HK-2 (cell line): ENCODE measurements around the gene CELSR1.
A peak's percentile ranks its signal among the peaks of the same experiment; 100 is the strongest.

Source experiments
- DNase-seq: peaks from one replicate; pipeline ENCODE4 v3.0.0-alpha.2; 2018; ENCODE audit not compliant: unreplicated experiment

Gene CELSR1

DNA sequence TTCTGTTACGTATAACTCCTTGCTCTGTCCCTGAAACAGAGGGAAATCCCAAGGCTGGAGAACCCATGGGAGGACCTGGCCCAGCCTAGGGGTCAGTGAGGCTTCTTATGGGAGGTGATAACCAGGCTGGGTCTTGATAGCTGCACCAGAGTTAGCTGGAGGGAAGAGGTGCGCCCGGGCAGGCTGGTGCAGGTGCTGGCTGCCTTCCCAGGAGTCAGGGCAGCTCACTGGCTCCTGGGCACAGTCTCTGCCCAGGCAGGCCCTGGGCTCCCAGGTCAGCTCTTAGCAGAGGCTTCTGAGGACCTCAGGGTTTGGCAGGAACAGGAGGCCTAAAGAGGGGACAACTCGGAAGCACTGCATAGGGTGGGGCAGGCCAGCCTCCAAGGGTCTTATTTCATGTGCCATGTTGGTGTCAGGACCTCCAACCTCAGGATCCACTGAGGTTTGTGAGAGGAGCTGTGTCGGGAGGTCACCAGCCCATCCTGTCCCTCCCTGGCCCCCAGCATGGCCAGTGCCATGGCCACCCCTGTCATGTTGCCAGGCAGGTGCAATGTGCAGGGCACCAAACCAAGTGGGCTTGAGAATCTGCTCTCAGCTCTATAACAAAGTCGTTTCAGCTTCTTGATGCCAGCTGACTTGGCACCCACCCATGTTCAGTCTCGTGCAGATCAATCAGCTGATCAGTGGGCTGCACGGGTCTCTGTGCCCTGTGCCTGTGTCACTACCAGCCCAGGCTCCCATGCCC, 20.5 kb upstream of the CELSR1 start:
- DNase-seq, result no peak

DNA sequence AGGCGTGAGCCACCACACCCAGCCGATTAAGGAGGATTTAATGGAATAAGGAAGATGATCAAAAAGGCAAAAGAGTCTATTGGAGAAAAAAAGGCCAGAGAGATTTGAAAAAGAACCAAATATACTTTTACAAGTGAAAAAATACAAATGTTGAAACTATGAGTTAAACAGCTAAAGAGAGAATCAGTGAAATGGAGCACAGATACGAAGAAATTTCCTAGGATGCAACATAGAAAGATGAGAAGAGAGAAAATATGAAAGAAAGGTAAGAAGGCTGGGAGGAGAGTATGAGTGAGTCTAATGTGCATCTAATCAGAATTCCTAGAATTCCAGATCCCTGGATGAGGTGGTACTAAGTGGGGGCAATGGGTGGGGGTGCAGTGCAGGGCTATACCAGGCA, 19.4 kb upstream of the CELSR1 start:
- no peak for DNase-seq

DNA sequence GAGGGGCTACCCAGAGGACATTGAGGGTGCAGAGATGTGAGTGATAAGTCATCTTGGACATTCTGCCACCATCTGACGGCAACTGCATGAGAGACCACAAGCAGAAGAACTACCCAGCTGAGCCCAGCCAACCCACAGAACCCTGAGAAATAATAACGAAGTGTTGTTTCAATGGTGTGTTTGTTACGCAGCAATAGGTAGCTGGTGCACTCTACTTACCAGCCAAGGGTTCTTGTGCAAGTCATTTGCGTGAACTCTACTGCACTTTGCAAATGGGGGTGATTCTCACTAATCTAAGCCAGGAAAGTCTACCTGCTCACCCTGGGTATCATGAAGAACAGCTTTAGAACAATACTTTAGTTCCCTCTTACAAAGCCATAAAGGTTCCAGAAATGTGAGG, 15.8 kb upstream of the CELSR1 start:
- no peak for DNase-seq

DNA sequence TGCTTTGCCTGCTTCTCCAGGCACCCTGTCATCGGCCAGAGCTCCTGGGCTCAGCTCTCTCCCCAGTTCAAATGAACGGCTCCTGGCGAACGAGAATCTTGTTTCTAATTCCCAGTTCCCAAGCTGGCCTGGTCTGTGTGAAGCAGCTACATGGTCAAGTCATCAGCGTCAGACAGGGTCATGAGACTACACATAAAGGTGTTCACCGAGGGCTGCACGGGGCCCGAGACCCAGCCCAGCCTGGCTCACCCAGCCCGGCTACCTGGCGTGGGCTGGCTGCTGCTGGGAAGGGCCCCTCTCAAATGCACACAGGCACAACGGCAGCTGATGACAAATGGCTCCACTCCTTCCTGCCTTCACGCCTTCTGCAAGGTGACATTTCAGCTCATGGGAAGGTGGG, 14.6 kb upstream of the CELSR1 start:
- no peak for DNase-seq

DNA sequence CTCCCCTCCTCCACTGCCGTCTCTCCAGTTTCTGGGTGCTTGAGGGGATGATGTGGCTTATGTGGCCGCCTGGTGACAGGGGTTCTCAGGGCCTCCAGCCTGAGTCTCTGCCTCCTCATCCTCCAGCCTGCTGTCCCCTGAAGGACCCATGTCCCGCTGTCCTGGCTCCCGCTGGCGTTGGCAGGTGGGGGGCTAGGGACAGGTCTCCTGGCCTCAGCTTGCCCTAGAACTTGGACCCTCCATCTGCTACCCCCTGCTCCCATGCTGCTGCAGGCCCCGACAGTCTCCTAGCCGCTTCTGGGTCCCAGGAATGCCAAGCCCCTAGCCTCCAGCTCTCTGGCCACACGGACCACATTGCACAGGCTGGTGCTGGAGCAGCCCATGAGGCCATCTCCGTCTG, 13.9 kb upstream of the CELSR1 start:
- no peak for DNase-seq

DNA sequence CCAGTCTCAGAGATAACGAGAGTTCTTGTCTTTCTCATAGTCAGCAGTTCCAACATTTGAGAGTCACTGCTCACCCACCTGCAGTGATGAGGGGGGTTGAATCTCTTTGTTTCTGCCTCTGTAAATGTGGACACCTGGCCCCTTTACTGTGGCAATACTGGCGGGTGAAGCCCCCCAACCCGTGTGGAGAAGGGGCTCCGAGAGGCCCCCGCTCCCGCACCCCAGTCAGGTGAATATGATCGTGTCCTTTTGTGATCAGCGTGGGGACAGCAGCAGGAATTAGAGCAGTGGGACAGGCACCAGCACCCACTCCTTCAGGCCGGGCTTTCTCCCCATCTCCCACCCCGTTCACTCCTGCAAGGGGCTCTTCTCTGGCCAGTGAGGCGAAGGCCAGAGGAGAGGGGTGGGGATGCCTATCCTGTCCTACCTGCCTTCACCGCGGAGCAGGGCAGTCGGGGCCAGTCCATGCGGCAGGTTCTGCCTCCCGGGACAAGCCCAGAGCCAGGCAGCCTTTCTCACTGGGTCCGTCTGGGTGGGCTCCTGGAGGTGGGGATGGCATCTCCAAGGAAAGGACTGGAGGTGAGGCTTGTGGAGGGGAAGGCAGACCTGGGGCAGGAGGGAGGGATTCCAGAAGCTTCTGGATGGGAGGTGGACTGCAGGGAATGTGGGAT, 12.7 kb upstream of the CELSR1 start:
- DNase-seq, result no peak

DNA sequence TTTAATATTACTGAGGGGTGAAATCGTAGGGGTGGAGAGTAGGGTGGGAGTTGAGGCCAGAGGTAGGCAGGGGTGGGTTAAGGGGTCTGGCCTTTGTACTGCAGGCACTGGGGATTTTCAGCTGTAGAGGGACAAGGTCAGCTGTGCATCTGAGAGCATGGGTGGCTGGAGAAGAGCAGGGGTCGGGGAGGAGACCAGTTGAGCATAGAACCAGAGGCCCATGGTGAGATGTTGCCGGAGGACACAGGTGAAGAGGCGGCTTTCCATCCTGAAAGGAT, 12.1 kb upstream of the CELSR1 start:
- no peak for DNase-seq

DNA sequence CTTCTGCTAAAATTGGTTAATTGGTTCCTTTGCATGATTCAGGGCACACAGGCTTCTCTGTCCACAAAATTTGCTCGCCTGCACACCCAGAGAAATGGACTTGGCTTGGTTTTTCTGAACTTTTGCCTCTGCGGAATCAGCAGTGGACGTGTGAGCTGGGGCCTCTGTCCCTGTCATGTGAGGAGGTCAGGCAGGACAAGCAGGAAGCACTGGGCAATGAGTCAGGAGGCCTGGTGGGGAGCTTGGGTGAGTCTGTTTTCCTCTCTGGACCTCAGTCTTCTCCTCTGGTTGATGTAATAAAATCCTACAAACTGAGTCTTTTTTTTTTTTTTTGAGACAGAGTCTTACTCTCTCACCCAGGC, 10.4 kb upstream of the CELSR1 start:
- peak; percentile 79 for DNase-seq

DNA sequence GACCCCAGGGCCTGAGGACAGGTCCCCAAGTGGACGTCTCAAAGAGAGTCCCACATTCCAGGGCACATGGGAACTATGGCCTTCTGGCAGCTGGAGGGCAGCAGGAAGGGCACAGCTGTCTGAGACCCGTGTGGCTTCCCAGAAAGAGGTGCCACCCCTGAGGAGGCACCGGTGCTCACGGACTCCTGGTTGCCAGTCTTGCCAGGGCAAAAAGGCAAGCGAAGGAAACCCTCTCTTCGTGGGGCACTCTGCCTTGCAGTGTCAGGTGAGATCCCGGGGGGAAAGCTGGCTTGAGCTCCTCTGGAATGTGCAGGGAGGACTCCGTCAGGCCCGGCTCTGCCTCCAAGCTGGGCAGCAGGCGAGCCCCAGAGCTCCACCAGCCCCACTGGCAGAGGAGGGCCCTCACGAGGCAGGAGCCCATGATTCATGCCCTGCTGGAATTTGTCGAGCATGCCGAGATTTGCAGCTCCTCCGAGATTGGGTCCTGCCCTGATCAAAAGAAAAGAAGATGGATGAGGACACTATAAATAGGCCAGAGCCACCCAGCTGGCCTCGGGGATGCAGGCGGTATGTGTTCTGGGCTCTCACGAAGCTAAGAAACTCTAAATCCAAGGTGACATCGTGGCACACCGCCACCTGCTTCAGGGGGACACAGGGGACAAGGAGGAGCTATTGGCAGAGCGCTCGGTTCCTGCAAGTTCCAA, 9.9 kb upstream of the CELSR1 start:
- DNase-seq, result peak; percentile 85

DNA sequence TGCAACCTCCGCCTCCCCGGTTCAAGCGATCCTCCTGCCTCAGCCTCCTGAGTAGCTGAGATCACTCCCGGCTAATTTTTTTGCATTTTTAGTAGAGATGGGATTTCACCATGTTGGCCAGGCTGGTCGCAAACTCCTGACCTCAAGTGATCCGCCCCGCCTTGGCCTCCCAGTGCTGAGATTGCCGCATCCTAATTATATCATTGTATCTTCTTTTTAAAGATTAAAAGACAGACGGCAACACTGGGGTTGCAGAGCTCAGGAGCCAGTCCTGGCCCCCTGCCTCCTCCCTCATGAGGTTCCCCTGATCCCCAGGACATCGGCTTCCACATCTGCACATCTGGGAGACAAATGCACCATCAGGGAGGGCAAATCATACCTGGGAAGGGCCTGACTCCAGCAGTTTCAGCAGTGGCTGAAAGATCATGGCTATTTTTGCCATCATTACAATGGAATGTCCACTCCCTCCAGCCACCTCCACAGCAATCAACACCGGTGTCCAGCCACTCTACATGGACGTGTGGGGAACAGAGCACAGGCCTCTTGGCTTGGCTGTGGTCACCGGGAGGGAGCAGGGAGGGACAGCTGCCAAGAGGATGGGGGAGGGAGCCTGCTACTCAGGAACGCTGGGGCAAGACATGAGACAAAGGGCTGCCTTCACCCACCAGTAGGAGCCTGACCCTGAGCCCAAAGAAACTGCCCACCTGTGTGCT, 9.2 kb upstream of the CELSR1 start:
- peak; percentile 83 for DNase-seq

DNA sequence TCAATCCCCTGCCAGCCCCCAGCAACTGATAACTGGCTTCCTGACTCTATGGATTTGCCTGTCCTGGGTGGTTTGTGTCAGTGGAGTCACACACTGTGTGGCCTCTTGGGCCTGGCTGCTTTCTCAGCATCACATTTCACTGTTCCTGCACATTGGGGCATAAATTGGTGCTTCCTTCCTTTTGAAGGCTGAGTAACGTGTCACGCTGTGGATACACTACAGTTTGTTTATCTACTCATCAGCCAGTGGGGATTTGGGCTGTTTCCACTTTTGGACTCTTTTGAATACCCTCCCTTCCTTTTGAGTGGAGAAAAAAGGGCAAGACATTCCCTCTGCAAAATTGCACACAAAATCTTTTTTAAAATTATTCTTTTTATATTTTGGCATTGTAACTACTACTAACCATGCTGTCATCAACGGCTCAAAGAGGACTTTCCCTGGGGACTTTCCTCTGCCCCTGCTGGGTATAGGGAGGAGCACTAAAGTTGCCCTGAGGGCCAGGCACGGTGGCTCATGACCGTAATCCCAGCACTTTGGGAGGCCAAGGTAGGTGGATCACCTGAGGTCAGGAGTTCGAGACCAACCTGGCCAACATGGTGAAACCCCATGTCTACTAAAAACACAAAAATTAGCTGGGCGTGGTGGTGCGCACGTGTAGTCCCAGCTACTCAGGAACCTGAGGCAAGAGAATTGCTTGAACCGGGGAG, 7.8 kb upstream of the CELSR1 start:
- DNase-seq, result no peak

DNA sequence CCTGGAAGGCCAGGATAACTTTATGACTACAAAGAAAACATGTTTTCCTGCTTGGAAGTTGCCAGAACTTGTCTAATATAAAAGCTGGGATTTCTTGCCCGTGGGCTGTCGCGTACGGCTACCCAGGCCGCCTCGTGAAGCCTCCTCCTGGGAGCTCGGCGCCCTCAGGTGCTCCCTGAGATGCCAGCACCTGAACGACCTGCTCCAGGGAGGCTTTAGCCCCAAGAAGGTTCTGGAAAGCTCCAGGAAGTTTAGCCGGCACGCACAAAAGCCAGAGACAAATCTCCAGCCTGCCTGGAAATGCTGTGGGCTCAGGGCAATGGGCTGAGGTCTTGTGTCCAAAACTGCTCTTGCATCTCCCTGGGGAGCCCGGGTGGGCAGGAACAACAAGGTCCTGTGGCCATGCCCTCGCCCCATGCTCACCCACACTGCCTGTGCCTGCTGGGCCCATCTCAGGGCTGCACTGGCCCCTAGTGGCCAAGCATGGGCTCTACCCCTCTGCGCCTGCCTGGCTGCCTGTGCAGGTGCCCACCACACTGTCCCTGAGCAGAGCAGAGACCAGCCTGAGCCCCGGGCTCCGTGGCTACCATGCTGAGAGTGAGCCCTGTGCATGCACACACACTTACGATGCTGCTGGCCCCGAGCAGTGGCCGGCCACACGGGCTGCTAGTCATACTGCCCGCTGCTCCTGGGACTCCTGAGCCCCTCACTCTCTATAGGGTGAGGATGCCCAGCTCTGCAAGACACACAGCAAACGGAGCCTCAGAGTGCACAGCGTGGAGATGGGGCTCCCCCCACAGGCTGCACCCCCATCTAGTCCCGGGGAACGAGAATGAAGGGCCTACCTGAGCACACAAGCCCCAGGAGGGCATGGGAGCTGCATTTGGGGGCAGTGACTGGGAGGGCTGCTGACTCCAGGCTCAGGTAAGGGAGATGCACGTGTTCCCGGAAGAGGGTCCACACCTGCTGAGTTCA, 4.9 kb upstream of the CELSR1 start:
- DNase-seq, result peak; percentile 75

DNA sequence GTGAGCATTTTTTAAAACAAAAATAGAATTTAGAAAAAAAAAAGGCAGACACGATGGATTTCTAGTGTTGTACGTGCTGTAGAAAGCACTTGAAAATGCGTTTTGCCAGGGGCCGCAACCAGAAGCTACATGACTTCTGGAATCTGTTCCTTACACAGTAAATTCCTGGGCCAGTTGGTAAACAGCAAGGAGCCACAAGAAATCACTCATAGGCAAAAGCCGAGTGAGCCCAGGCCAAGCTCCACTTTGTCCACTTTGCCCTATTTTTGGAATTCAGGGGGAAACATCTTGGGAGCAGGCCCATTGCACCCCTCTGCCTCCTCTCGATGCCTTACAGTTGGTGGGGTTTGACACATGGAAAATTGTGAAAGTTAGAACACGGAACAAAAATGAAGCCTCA, 4.1 kb upstream of the CELSR1 start:
- no peak for DNase-seq

DNA sequence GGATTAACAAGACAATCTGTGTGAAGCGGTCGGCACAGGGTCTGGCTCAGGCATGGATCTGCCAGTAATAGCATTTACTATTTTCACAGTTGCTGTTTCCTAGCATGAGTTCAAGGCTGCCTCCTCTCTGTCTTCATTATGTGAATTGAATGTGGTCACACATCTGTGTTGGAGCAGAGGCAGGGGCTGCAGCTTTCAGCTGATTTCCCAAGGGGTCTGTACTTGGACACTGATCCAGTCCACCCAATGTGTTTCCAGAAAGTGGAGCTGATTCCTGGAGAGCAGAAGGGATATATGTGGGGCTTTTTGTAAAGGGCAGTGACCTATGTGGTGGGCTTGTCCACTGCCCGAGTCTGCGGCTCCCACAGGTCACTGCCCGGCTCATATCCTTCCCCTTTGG, 3.5 kb upstream of the CELSR1 start:
- no peak for DNase-seq

DNA sequence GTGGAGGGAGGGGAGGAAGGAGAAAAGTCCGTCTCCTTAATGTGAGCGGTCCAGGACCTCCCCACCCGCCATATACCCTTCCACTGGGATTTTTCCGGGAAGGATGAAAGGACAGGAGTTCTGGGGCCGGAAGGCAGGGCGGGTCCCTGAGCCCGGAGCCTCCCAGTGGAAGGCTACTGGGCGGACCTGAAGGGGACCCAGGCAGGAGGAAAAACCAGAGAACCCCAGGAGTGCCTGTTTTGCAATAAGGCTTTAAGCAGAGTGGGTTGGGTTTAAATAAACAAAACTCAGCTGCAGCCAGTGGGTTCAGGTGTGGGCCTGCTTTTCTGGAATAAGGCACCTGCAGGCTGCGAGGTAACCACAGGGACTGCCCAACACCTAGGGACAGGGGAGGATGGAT, 1.7 kb upstream of the CELSR1 start:
- DNase-seq, result no peak

DNA sequence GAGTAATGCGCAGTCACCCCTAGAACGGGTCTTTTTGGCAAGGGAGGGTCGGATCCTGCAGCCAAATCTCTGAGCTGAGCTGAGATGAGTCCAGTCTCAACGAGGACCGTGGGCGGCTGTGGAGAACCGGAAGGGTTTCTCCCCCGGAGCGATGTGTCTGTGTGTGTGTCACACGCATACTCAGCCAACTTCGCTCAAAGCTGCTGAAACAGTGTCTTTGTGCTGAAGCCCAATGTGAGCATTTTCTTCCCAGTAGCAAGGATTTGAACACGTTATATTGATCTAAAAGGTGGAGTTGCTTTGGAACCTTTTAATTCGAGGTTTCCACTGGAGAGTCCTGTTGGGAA, 1.4 kb upstream of the CELSR1 start:
- DNase-seq, result peak; percentile 62

DNA sequence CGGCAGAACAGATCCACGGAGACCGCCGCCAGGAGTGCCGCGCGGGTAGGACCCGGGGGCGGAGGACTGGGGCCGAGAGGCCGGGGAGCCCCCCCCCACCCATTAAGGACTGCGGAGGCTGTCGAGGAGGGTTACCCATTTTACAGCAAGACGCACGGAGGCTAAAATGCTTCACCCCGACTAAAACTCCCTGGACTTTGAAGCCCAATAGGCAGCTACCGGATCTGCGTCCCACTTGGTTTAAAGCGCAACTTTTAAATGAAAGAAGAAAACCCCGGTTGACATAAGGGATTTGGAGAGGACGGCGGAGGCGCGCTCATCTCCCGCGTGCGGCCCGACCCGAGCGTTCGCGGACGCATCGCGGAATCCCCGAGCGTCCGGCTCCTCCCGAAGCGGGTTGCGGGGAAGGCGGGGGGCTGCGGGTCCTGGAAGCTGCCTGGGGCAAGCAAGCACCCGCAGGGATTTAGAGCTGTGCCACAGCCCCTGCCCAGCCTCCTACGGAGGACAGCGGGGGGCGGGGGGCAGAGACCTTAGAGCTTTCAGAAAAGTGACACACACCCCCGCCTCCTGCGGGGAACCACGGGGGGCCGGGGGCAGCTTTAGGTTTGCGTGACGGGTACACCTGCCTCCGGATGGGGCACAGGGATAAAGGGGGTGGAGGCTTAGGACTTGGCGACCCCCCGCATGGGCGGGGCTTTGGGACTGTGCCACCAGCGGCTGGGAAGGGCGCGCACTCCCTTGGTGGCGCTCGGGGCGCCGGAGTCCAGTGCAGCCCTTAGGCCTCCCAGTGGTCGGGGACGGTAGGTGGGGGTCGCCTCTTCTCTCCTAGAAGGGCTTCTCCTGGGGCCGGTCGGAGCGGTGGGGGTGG, 760 bp upstream of the CELSR1 start:
- DNase-seq, result peak; percentile 64

DNA sequence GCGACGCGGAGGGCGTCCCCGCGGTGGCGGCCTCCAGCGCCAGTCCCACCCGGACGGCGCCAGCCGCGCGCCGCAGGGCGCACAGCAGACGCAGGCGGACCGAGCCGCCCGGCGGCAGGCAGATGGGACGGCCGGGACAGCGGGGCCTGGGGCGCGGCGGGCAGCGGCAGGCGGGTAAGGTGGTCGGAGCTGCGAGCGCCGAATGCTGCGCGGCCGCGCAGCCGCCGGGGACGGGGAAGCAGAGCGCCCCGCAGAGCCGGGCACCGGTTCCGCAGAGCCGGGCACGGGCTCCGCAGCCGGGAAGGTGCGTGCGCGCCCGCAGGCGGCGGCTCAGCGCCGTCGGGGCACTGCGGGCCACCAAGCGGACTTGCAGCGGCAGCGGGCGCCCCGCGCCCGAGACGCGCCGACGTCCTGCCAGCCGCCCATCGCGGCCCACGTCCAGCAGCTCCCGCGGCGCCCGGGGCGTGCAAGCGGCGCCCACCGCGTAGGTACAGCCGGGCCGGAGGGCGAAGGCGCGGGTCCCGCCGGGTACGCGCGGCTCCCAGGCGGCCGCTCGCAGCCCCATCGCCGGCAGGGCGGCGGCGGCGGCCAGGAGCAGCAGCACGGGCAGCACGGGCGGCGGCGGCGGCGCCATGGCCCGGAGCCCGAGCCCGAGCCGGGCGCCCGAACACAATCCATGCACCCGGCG, 739 bp downstream of the CELSR1 start:
- DNase-seq, result no peak

DNA sequence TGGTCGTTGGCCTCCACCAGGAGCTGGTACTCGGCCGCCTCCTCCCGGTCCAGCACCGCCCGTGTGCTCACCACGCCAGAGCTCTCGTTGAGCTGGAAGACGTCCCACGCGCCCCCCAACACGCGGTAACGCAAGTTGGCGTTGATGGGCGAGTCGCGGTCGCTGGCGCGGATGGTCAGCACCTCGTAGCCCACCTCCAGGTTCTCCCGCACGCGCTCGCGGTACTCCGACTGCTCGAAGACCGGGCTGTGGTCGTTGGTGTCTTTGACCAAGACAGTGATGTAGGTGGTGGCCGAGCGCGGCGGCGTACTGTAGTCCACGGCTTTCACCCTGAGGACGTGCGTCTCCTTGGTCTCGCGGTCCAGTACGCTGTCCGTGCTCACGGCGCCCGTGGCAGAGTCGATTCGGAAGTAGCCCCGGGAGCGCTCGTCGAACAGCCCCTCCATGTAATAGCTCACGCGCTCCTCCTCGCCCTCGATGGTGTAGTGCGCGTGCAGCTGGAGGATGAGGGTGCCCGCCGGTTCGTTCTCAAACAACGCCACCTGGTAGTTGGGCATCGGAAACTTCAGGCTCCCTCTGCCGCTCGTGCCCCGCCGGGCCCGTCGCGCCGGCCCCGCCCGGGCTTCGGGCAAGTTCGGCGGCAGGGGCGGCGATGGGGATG, 1.4 kb downstream of the CELSR1 start:
- no peak for DNase-seq
